Measurements from ENCODE around the gene ACVR1. TPM values are rescaled to one million over a fixed set of nuclear protein-coding genes. Genes with fewer than 3 reads are reported as not detected.
"Not testable (repeated sequence)": the region's sequence is repeated elsewhere in the genome, so short reads cannot be mapped to it uniquely, and the experiment has no call there.

ACVR1 gene
- polyA plus RNA-seq, 5 donors: 28.3 to 31.6 (median 29.7) TPM

- DNase-seq: no peak
Observed at GRCh38 chr2:157760949-157761348, 115.2 kb downstream of the ACVR1 start.

GRCh38 chr2:157759855-157760254 is 116.3 kb downstream of the ACVR1 start:
- no peak for DNase-seq

DNA sequence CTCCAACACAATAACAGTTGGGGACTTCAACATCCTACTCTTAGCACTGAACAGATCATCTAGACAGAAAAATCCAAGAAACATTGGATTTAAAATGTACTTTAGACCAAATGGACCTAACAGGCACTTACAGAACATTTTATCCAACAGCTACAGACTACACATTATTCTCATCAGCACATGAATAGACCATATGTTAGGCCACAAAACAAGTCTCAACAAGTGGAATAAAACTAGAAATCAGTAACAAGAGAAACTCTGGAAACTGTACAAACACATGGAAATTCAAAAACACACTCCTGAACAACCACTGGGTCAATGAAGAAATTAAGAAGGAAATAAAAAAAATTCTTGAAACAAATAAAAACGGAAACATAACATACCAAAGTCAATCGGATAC is 117.5 kb downstream of the ACVR1 start:
- no peak for DNase-seq

DNA sequence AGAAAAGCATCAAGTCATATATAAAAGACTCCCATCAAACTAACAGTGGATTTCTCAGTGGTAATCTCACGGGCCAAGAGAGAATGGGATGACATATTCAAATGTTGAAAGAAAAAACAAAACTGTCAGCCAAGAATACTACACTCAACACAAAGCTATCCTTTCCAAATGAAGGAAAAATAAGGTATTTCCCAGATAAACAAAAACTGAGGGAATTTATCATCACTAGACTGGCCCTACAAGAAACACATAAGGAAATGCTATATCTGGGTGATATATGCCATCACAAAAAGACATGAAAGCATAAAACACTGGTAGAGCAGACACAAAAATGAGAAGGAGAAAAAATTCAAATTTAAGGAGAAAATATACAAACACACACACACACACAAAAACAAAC is 118.6 kb downstream of the ACVR1 start:
- no peak for DNase-seq

GRCh38 chr2:157756447-157756846 is 119.7 kb downstream of the ACVR1 start:
- DNase-seq: not testable (repeated sequence)

GRCh38 chr2:157751462-157752058 is 124.6 kb downstream of the ACVR1 start:
- no peak for DNase-seq

DNA sequence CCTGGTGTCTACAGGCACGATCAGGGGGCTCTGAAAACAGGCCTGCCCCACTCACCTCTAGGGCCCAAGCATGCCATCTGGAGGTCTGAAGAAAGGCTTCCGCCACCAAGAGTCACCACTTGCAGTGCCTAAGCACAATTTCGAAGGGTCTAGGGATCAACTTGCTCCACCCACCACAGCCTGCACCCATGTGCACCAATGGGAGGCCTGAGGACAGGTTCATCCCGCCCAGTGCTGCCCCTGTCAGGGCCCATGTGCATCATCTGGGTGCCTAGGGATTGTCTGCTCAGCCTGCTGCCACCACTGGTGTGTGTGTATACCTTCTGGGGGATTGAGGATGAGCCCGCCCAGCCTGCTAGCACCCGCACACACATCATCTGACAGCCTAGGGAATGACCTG is 126.4 kb downstream of the ACVR1 start:
- no peak for DNase-seq

- DNase-seq: no peak
Observed at GRCh38 chr2:157748371-157749142, 127.6 kb downstream of the ACVR1 start.

- peak; percentile 6 to 21 for DNase-seq
Observed at GRCh38 chr2:157747695-157748370, 128.3 kb downstream of the ACVR1 start.

DNA sequence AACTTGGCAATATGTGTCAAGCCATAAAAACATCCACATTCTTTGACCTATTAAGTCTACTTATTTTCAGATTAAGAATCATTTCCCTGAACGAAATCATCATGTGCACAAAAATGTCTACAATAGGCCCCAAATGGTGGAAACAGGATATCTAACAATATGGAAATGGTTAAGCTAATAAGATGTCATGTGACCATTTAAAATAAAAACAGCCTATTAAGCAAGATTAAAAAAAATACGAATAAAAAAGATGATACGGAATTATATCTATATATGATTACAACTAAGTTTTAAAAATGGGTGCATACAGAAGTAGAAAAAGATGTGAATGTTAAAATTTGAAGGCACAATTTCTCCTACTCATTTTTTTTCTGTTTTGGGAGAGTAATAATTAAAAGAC is 128.8 kb downstream of the ACVR1 start:
- DNase-seq: no peak

DNA sequence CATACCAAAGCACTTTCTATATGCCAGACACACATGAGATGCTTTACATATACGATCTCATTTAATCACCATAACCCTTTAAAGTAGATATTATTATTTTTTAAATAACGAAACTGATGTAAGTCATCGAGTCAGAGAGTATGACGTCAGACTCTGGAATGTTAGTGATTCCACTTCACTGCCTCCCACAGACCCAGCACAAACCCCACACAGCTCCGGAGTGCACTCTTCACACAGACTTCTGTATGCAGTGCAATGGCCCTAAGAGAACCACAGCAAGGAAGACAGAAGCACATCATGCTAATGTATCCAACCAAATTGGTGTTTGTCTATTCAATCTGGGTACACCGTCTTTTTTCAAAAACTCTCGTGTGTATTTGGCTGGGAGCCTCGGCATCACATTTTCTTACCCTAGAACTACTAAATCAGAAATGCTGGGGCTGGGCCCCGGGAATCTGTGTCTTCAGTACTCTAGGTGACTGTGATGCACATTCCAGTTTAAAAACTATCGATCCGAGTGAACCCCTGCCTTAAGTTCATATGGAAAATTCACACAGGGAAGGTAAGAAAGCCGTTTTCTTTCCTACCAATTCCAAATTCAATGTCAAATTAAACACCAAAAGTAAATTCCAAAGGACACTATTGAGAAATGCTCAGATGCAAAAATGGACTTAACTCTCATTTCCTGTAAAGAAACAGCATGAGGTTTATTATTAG is 129.7 kb downstream of the ACVR1 start:
- DNase-seq: no peak

DNA sequence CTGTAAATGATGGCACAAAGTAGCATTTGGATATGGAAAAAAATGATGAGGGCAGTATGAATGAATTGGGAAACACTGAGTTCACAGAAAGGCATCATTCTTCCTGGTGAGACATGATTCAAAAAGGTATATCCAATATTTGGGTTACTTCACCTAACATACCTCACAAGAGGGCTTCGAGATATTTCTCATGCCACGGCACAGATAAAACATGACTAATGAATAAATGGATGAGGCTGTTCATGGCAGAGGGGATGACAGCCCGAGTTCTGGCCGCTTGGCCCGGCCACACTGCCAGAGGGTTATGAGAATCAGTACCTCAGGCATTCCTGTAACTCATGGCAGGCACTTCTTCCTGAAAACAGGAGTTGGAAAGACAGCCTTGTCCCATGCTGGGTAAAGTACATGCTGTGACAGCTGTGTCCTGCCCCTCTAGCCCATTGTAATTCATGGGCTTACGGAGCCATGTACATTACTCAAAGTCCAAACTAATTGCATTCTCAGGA is 131.5 kb downstream of the ACVR1 start:
- DNase-seq: no peak

GRCh38 chr2:157743051-157743450 is 133.1 kb downstream of the ACVR1 start:
- DNase-seq: no peak

- DNase-seq: no peak
Observed at GRCh38 chr2:157741819-157742484, 134.2 kb downstream of the ACVR1 start.

DNA sequence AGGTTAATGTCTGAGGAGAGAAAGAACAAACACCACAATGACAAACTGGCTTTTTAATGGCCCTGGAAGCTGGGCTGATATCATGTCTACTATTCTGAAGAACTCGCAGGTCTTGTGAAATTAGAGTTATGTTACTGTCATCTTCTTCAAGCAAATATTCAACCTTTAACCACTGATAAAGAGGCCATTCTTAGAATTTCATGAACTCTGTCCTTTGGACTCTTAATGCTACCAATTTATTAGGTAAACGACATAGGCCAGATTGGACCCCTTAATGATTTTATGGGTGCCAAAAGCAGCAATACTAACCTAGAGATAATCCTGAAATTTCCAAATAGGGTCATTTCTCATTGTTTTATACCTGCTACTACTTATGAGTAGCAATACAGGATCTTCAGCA is 138.5 kb downstream of the ACVR1 start:
- no peak for DNase-seq

- DNase-seq: no peak
Observed at GRCh38 chr2:157735532-157735931, 140.6 kb downstream of the ACVR1 start.

DNA sequence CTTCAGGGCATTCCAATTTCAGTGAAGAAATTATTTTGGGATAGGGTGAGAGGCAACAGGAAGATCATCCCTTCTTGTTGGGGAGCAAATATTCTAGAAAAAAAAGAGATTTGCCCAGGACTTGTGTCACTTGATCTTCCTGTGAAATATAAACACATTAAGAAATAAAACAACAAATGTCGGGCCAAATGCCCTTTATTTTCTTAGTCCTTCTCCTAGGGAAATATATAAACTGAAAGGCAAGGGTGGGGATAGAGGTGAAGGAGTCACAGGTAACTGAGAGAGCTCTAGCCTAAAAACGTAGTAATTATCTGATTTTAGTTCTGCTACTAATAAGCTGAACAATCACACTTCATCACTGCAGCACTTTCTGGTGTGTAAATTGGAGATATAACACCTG is 142.9 kb downstream of the ACVR1 start:
- DNase-seq: no peak

GRCh38 chr2:157732596-157732995 is 143.5 kb downstream of the ACVR1 start:
- no peak for DNase-seq

DNA sequence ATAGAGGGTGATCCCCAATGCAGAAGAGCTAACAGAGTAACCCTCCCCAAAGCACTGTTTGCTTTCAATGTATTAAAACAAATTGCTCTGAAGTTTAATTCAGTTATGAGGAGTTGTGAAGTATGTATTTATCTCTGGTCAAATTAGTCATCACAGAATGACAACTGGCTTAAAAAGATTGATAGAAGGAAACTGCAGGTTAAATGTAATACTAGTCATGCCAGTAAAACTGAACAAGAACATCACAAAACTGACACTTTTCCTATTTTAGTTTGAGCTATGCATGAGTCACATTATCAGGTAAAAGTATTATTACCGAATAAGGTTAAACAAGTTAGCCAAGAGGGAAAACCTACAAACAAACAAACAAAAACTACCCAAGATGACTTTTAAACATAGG is 148.4 kb downstream of the ACVR1 start:
- no peak for DNase-seq

DNA sequence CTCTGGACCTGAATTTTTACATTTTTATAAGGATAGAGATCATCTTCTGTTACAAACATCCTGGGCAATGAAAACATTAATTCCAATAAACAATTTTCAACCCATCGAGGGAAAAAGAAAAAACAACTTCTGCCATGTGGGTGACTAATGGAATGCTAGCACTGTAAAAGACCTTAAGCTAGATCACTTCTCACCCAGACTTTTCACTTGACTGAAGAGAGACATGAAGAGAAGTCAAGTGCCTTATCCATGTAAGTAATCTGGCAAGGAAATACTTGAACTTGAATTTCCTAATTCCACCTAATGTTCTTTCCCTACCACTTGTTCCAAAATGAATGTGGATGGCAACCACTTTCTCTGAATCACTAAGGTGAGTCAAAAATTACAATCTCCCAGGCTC is 149.2 kb downstream of the ACVR1 start:
- no peak for DNase-seq

GRCh38 chr2:157725846-157726245 is 150.3 kb downstream of the ACVR1 start:
- no peak for DNase-seq

Measured in right lung (tissue), 5 donors.